NCI-H1436 treated with DMSO at 0.1 percent for 48 hours (cell line): Measurements from ENCODE around the gene NGRN.

ENCODE experiments used
- DNase-seq: peaks from one replicate; lab custom pipeline; 2025; lab: John Stamatoyannopoulos, UW

The NGRN gene

DNA sequence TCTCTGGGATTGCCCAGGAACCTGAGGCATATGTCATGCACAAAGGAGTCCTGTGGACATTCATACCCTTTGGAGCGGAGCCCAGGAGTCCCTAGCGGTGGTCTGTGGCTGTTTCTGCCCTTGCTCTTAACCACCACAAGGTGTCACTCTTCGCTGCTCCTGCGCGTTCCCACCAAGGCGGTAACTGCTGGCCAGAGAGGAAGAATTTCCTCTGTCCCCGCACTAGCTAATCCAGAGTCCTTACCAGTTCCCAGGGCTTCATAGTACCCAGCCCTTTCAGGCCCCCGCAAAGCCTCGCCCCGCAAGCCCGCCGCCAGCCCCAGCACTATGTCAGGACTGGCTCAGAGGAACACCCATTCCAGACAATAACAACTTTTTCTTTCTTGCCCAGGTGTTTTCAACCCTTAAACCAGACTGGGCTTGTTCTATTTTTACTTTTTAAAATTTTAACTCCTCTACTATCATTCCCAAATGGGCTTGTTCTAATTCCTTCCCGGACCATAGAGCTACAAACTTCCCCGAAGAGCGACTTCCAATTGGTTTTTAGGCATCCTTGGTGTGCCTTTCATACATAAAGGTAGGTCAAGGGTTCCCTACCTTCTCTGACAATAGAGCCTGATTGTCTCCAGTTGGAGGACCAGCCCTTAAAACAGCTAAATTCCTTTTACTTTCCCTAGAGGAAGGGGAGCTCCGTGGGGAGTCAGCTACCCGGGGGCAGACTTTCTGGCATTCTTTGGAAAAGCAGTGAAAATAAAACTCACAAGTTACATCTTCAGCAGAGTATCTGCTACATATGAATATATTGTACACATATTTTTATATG lies 54.8 kb downstream of the NGRN start:
- peak; percentile 66 for DNase-seq

DNA sequence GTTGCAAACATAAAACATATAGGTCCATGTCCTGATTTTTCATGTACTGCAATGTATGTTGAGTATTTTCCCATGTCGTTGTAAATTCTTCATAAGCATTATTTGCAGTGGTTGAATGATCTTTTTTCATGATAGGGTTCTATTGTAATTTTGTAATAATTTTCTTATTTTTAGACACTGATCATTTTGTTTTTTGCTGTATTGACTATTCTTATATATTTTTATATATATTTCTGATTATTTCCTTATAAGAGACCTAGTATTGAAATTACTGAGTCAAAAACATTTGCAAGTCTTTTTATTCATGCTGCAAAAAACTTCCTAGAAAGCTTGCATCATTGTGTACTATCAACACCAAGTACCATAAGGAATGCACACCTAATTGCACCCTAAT lies 55.4 kb downstream of the NGRN start:
- no peak for DNase-seq
